PC-9 (cell line): Measurements from ENCODE around the gene FAM234A.

Source experiments
- EZH2 ChIP-seq: fragments of 200-600 bp; sonication (generic); IDR thresholded peaks from 2 replicates; pipeline ENCODE4 v1.8.0; 2017; ENCODE audit warnings: antibody characterized with exemption, low read depth
- TF ChIP-seq, protein P1 (sequence below): fragments of 200-600 bp; sonication (generic); conservative IDR thresholded peaks from 2 replicates; pipeline ENCODE4 v1.6.1; 2017; ENCODE audit warnings: mixed run types, antibody characterized with exemption, mild to moderate bottlenecking, moderate library complexity

DNA sequence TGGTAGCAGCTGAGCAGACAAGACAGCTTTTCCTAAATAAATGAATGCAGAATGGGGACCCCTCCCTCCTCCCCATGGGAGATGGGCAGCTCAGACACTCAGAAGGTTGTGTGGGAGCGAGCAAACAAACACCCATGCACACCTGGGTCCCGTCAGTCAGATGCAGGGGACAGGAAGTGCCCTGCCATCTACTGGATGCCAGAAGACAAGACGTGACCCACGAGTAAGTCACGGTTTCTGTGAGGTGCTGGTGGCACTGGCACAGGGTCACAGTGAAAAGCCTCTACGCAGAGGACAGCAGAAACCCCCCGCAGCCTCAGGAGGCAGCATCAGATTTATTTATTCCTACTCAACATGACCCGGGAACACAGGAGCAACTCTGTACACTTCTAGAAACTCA lies 45.9 kb upstream of the FAM234A start:
- no peak for TF ChIP-seq EZH2
- TF ChIP-seq, protein P1, sequence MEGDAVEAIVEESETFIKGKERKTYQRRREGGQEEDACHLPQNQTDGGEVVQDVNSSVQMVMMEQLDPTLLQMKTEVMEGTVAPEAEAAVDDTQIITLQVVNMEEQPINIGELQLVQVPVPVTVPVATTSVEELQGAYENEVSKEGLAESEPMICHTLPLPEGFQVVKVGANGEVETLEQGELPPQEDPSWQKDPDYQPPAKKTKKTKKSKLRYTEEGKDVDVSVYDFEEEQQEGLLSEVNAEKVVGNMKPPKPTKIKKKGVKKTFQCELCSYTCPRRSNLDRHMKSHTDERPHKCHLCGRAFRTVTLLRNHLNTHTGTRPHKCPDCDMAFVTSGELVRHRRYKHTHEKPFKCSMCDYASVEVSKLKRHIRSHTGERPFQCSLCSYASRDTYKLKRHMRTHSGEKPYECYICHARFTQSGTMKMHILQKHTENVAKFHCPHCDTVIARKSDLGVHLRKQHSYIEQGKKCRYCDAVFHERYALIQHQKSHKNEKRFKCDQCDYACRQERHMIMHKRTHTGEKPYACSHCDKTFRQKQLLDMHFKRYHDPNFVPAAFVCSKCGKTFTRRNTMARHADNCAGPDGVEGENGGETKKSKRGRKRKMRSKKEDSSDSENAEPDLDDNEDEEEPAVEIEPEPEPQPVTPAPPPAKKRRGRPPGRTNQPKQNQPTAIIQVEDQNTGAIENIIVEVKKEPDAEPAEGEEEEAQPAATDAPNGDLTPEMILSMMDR = peak; percentile 47; the same call in 1 of the 2 replicates
